ENCODE results near the gene LITAFD. TPM values are rescaled to one million over a fixed set of nuclear protein-coding genes. Genes with fewer than 3 reads are reported as not detected.
"Not testable (repeated sequence)": the region's sequence is repeated elsewhere in the genome, so short reads cannot be mapped to it uniquely, and the experiment has no call there.

The LITAFD gene
- total RNA-seq, 1 donor from 2014 or later: not detected

DNA sequence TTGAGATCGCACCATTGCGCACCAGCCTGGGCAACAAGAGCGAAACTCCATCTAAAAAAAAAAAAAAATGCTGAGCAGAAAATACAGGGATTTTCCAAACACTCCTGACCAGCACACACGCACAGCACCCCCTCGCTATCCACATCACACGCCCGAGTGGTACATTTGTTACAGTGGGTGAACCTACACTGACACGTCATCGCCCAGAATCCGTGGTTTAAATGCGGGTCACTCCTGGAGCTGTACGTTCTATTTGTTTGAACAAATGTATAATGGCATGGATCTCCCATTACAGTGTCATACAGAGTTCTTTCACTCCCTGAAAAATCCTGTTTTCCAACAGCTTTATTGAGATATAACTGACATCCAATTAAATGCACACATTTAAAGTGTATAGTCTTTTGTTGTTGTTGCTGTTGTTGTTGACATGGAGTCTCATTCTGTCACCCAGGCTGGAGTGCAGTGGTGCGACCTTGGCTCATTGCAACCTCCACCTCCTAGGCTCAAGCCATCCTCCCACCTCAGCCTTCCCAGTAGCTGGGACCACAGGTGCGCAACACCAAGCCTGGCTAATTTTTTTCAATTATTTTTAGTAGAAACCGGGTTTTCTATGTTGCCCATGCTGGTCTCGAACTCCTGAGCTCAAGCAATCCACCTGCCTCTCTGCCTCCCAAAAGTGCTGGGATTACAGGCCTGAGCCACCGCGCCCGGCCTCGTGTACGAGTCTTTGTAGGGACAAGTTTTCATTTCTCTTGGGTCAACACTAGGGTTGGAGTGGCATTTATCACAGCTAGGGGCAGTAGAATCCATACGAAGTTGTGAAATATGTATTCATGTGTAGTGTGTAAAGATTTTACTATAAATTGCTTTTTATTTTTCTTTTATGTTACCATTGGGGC is 8.9 kb upstream of the LITAFD start:
- FAIRE-seq: no peak
- TF ChIP-seq, protein P1, sequence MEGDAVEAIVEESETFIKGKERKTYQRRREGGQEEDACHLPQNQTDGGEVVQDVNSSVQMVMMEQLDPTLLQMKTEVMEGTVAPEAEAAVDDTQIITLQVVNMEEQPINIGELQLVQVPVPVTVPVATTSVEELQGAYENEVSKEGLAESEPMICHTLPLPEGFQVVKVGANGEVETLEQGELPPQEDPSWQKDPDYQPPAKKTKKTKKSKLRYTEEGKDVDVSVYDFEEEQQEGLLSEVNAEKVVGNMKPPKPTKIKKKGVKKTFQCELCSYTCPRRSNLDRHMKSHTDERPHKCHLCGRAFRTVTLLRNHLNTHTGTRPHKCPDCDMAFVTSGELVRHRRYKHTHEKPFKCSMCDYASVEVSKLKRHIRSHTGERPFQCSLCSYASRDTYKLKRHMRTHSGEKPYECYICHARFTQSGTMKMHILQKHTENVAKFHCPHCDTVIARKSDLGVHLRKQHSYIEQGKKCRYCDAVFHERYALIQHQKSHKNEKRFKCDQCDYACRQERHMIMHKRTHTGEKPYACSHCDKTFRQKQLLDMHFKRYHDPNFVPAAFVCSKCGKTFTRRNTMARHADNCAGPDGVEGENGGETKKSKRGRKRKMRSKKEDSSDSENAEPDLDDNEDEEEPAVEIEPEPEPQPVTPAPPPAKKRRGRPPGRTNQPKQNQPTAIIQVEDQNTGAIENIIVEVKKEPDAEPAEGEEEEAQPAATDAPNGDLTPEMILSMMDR (IDR thresholded peaks at IDR 0.05; ENCODE audit: insufficient read depth, low read length, severe bottlenecking): peak; percentile 20

DNA sequence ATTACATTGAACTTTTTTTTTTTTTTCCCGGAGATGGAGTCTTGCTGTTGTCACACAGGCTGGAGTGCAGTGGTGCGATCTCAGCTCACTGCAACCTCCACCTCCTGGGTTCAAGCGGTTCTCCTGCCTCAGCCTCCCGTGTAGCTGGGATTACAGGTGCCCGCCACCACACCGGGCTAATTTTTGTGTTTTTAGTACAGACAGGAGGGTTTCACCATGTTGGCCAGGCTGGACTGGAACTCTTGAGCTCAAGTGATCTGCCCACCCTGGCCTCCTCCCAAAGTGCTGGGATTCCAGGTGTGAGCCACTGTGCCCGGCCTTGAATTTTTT is 8.3 kb upstream of the LITAFD start:
- not testable (repeated sequence) for FAIRE-seq; DNase-seq (ENCODE audit: low read depth); H3K4me3 ChIP-seq (ENCODE audit: low read depth, low read length); H3K36me3 ChIP-seq (ENCODE audit: control insufficient read depth, insufficient read depth, low read length); H3K27me3 ChIP-seq (ENCODE audit: control insufficient read depth, insufficient read depth, low read length)

More for the DNA sequence above, 8.9 kb upstream of the LITAFD start:
- Histone ChIP-seq H3K36me3 (ENCODE audit: control insufficient read depth, insufficient read depth, low read length) (no peaks in the 10 kb centered on the region), H3K4me3 (ENCODE audit: low read depth, low read length) (no peak overlapping the region), H3K27me3 (ENCODE audit: control insufficient read depth, insufficient read depth, low read length) (no peaks in the 10 kb centered on the region)
- DNase-seq (ENCODE audit: low read depth): no peak

GRCh38 chr16:8874388-8874787 is 7.8 kb upstream of the LITAFD start:
- Histone ChIP-seq H3K4me3 (ENCODE audit: low read depth, low read length) (no peak overlapping the region), H3K27me3 (ENCODE audit: control insufficient read depth, insufficient read depth, low read length) (no peaks in the 10 kb centered on the region), H3K36me3 (ENCODE audit: control insufficient read depth, insufficient read depth, low read length) (no peaks in the 10 kb centered on the region)
- FAIRE-seq: no peak
- TF ChIP-seq, protein P1 (IDR thresholded peaks at IDR 0.05; ENCODE audit: insufficient read depth, low read length, severe bottlenecking): no peak
- no peak for DNase-seq (ENCODE audit: low read depth)

GRCh38 chr16:8875317-8875716 is 6.8 kb upstream of the LITAFD start:
- H3K27me3 ChIP-seq (ENCODE audit: control insufficient read depth, insufficient read depth, low read length); H3K36me3 ChIP-seq (ENCODE audit: control insufficient read depth, insufficient read depth, low read length); FAIRE-seq; H3K4me3 ChIP-seq (ENCODE audit: low read depth, low read length); DNase-seq (ENCODE audit: low read depth): not testable (repeated sequence)

GRCh38 chr16:8877894-8878522 is 4.1 kb upstream of the LITAFD start:
- no peaks in the 10 kb centered on the region for H3K27me3 ChIP-seq (ENCODE audit: control insufficient read depth, insufficient read depth, low read length)
- FAIRE-seq: no peak

DNA sequence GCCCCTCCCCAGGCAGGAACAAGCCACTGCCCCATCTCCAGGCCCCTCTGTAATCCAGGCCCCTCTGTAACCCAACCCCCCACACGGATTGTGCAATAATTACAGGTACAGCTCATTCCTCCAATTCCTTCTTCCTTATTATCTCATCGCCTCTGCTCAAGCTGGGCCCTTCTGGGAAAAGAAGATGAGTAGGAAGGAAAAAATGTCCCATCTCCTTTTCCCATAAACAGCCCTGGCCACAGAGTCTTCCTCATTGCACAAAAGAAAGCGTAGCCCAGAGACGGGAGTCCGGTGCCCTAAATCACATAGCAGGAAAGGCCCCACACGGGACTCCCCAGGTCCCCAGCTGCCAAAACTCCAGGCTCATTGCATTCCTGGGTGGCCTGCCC is 3.6 kb upstream of the LITAFD start:
- FAIRE-seq (no peak), DNase-seq (ENCODE audit: low read depth) (peak; percentile 87)
- TF ChIP-seq, protein P1 (IDR thresholded peaks at IDR 0.05; ENCODE audit: insufficient read depth, low read length, severe bottlenecking): no peak

More at GRCh38 chr16:8877894-8878522, 4.1 kb upstream of the LITAFD start:
- H3K36me3 ChIP-seq (ENCODE audit: control insufficient read depth, insufficient read depth, low read length): no peaks in the 10 kb centered on the region
- TF ChIP-seq, protein P1 (IDR thresholded peaks at IDR 0.05; ENCODE audit: insufficient read depth, low read length, severe bottlenecking): no peak
- peak; percentile 81 for DNase-seq (ENCODE audit: low read depth)
- no peak overlapping the region for H3K4me3 ChIP-seq (ENCODE audit: low read depth, low read length)

More for the DNA sequence above, 3.6 kb upstream of the LITAFD start:
- H3K27me3 ChIP-seq (ENCODE audit: control insufficient read depth, insufficient read depth, low read length): no peaks in the 10 kb centered on the region
- H3K4me3 ChIP-seq (ENCODE audit: low read depth, low read length): no peak overlapping the region
- no peaks in the 10 kb centered on the region for H3K36me3 ChIP-seq (ENCODE audit: control insufficient read depth, insufficient read depth, low read length)

All from bronchial epithelial cell (primary cell).